Activated naive CD8-positive, alpha-beta T cell (primary cell): Measurements from ENCODE around the gene MATK.

Source experiments
- H3K27ac Mint-ChIP-seq: one replicate; pipeline ENCODE4 v1.8.0; 2021; ENCODE audit warnings: mixed read lengths
- H3K27me3 Mint-ChIP-seq: one replicate; pipeline ENCODE4 v1.8.0; 2021; ENCODE audit warnings: mixed read lengths
- H3K36me3 Mint-ChIP-seq: one replicate; pipeline ENCODE4 v1.8.0; 2021; ENCODE audit warnings: mixed read lengths
- H3K4me1 Mint-ChIP-seq: one replicate; pipeline ENCODE4 v1.8.0; 2021; ENCODE audit warnings: low read depth, mixed read lengths
- H3K4me3 Mint-ChIP-seq: one replicate; pipeline ENCODE4 v1.8.0; 2021; ENCODE audit warnings: mild to moderate bottlenecking, mixed read lengths
- H3K9me3 Mint-ChIP-seq: one replicate; pipeline ENCODE4 v1.8.0; 2021; ENCODE audit warnings: low read depth, mixed read lengths

Gene MATK

GRCh38 chr19:3807131-3807480 is 20.9 kb upstream of the MATK start:
- Mint-ChIP-seq H3K9me3 (no peaks in the 10 kb centered on the region), H3K4me1 (peaks cover 22% of the 10 kb centered on the region), H3K27ac (no peak overlapping the region), H3K36me3 (no peaks in the 10 kb centered on the region), H3K4me3 (no peak overlapping the region), H3K27me3 (no peaks in the 10 kb centered on the region)

GRCh38 chr19:3805859-3806258 is 19.7 kb upstream of the MATK start:
- H3K36me3 Mint-ChIP-seq: no peaks in the 10 kb centered on the region
- peaks cover 23% of the 10 kb centered on the region for H3K4me1 Mint-ChIP-seq
- H3K9me3 Mint-ChIP-seq: no peaks in the 10 kb centered on the region
- no peak overlapping the region for H3K27ac Mint-ChIP-seq
- no peak overlapping the region for H3K4me3 Mint-ChIP-seq
- H3K27me3 Mint-ChIP-seq: no peaks in the 10 kb centered on the region

GRCh38 chr19:3804429-3804828 is 18.2 kb upstream of the MATK start:
- peaks cover 25% of the 10 kb centered on the region for H3K4me1 Mint-ChIP-seq
- no peaks in the 10 kb centered on the region for H3K9me3 Mint-ChIP-seq
- no peaks in the 10 kb centered on the region for H3K36me3 Mint-ChIP-seq
- no peak overlapping the region for H3K27ac Mint-ChIP-seq
- no peak overlapping the region for H3K4me3 Mint-ChIP-seq
- H3K27me3 Mint-ChIP-seq: no peaks in the 10 kb centered on the region

GRCh38 chr19:3803986-3804385 is 17.8 kb upstream of the MATK start:
- Mint-ChIP-seq H3K4me3 (no peak overlapping the region), H3K27ac (no peak overlapping the region), H3K4me1 (peaks cover 27% of the 10 kb centered on the region), H3K27me3 (no peaks in the 10 kb centered on the region), H3K36me3 (no peaks in the 10 kb centered on the region), H3K9me3 (no peaks in the 10 kb centered on the region)

GRCh38 chr19:3803114-3803888 is 17.1 kb upstream of the MATK start:
- peaks cover 29% of the 10 kb centered on the region for H3K4me1 Mint-ChIP-seq
- H3K27ac Mint-ChIP-seq: no peak overlapping the region
- no peak overlapping the region for H3K4me3 Mint-ChIP-seq
- H3K36me3 Mint-ChIP-seq: no peaks in the 10 kb centered on the region
- no peaks in the 10 kb centered on the region for H3K9me3 Mint-ChIP-seq
- no peaks in the 10 kb centered on the region for H3K27me3 Mint-ChIP-seq

- Mint-ChIP-seq H3K4me1 (peaks cover 32% of the 10 kb centered on the region), H3K36me3 (peaks cover 3% of the 10 kb centered on the region), H3K27ac (no peak overlapping the region), H3K9me3 (peaks cover 4% of the 10 kb centered on the region), H3K4me3 (peak overlapping the region; percentile 51), H3K27me3 (no peaks in the 10 kb centered on the region)
These were observed 15.4 kb upstream of the MATK start for GRCh38 chr19:3801412-3802096.

GRCh38 chr19:3800996-3801395 is 14.8 kb upstream of the MATK start:
- Mint-ChIP-seq H3K36me3 (peaks cover 3% of the 10 kb centered on the region), H3K4me3 (peak overlapping the region; percentile 51), H3K27ac (no peak overlapping the region), H3K27me3 (no peaks in the 10 kb centered on the region), H3K4me1 (peaks cover 31% of the 10 kb centered on the region), H3K9me3 (peaks cover 5% of the 10 kb centered on the region)

- Mint-ChIP-seq H3K4me1 (peaks cover 24% of the 10 kb centered on the region), H3K36me3 (peaks cover 3% of the 10 kb centered on the region), H3K4me3 (peak overlapping the region; percentile 24), H3K9me3 (peaks cover 5% of the 10 kb centered on the region), H3K27me3 (no peaks in the 10 kb centered on the region), H3K27ac (peak overlapping the region; percentile 6)
These were observed 12.0 kb upstream of the MATK start for GRCh38 chr19:3798137-3798536.

- Mint-ChIP-seq H3K36me3 (peaks cover 3% of the 10 kb centered on the region), H3K4me1 (peaks cover 22% of the 10 kb centered on the region), H3K4me3 (no peak overlapping the region), H3K9me3 (peaks cover 5% of the 10 kb centered on the region), H3K27me3 (no peaks in the 10 kb centered on the region), H3K27ac (no peak overlapping the region)
These were observed 10.2 kb upstream of the MATK start for GRCh38 chr19:3796358-3796757.

GRCh38 chr19:3793799-3794198 is 7.6 kb upstream of the MATK start:
- Mint-ChIP-seq H3K27ac (no peak overlapping the region), H3K4me3 (no peak overlapping the region), H3K9me3 (peaks cover 9% of the 10 kb centered on the region), H3K36me3 (peaks cover 6% of the 10 kb centered on the region), H3K4me1 (peaks cover 13% of the 10 kb centered on the region), H3K27me3 (no peaks in the 10 kb centered on the region)

GRCh38 chr19:3792114-3792513 is 5.9 kb upstream of the MATK start:
- Mint-ChIP-seq H3K4me1 (peaks cover 9% of the 10 kb centered on the region), H3K36me3 (peaks cover 6% of the 10 kb centered on the region), H3K4me3 (no peak overlapping the region), H3K27me3 (no peaks in the 10 kb centered on the region), H3K9me3 (peaks cover 9% of the 10 kb centered on the region), H3K27ac (no peak overlapping the region)

- no peak overlapping the region for H3K27ac Mint-ChIP-seq
- no peak overlapping the region for H3K4me3 Mint-ChIP-seq
- H3K36me3 Mint-ChIP-seq: peaks cover 3% of the 10 kb centered on the region
These were observed 4.8 kb upstream of the MATK start for GRCh38 chr19:3790941-3791340.

GRCh38 chr19:3790209-3790734 is 4.1 kb upstream of the MATK start:
- no peak overlapping the region for H3K27ac Mint-ChIP-seq
- peaks cover 9% of the 10 kb centered on the region for H3K4me1 Mint-ChIP-seq
- H3K9me3 Mint-ChIP-seq: peaks cover 3% of the 10 kb centered on the region
- H3K36me3 Mint-ChIP-seq: peaks cover 3% of the 10 kb centered on the region
- H3K4me3 Mint-ChIP-seq: no peak overlapping the region
- H3K27me3 Mint-ChIP-seq: no peaks in the 10 kb centered on the region

More at GRCh38 chr19:3790941-3791340, 4.8 kb upstream of the MATK start:
- Mint-ChIP-seq H3K9me3 (peaks cover 3% of the 10 kb centered on the region), H3K27me3 (no peaks in the 10 kb centered on the region), H3K4me1 (peaks cover 7% of the 10 kb centered on the region)

- Mint-ChIP-seq H3K27me3 (no peaks in the 10 kb centered on the region), H3K27ac (no peak overlapping the region), H3K36me3 (peaks cover 3% of the 10 kb centered on the region), H3K4me1 (peaks cover 13% of the 10 kb centered on the region), H3K4me3 (no peak overlapping the region), H3K9me3 (peaks cover 3% of the 10 kb centered on the region)
These were observed 3.0 kb upstream of the MATK start for GRCh38 chr19:3788996-3789778.

GRCh38 chr19:3785451-3785937 is 687 bp downstream of the MATK start:
- Mint-ChIP-seq H3K27ac (peak overlapping the region; percentile 85), H3K9me3 (no peaks in the 10 kb centered on the region), H3K4me3 (peak overlapping the region; percentile 89), H3K36me3 (peaks cover 9% of the 10 kb centered on the region), H3K4me1 (peaks cover 13% of the 10 kb centered on the region), H3K27me3 (no peaks in the 10 kb centered on the region)
